HG03135 (cell line): Measurements from ENCODE around the gene LGALS3BP.
"Not testable (repeated sequence)": the region's sequence is repeated elsewhere in the genome, so short reads cannot be mapped to it uniquely, and the experiment has no call there.

Experiments used
- ATAC-seq: cut with Tn5 transposase; IDR thresholded peaks from one replicate; pipeline ENCODE4 v1.9.1; 2021; ENCODE audit warnings: mild to moderate bottlenecking, moderate library complexity; ENCODE audit not compliant: unreplicated experiment

The LGALS3BP gene

DNA sequence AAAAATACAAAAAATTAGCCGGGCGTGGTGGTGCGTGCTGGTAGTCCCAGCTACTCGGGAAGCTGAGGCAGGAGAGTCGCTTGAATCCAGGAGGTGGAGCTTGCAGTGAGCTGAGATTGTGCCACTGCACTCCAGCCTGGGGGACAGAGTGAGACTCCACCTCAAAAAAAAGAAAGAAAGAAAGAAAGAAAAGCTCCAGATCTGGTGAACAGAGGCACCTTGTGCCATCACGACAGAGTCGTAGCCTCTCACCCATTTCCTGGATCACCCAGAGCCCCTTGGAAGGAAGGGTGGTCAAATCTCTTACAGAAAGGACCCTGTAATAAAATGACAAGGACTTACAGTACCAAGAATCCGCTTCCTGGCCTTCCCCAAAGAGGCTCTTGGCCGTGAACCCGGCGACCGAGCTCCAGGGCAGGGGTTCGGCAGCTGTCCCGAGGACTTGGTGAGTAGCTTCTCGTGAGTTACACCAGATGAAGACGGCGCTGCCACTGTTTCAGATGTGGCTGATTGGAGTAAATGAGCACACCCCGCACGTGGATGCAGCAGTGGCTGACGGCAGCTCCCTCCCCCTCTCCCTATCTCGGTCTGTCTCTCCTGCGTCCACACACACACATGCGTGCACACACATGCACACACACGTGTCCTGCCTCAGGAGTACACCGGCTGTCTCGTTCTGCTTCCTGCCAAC, 13.5 kb downstream of the LGALS3BP start:
- no peak for ATAC-seq

- ATAC-seq: no peak
Observed at GRCh38 chr17:78965491-78965924, 14.2 kb downstream of the LGALS3BP start.

- no peak for ATAC-seq
Observed at GRCh38 chr17:78963378-78963777, 16.3 kb downstream of the LGALS3BP start.

- not testable (repeated sequence) for ATAC-seq
Observed at GRCh38 chr17:78962984-78963348, 16.8 kb downstream of the LGALS3BP start.

- ATAC-seq: no peak
Observed at GRCh38 chr17:78962345-78962983, 17.3 kb downstream of the LGALS3BP start.

GRCh38 chr17:78961571-78961970, 18.2 kb downstream of the LGALS3BP start:
- no peak for ATAC-seq

DNA sequence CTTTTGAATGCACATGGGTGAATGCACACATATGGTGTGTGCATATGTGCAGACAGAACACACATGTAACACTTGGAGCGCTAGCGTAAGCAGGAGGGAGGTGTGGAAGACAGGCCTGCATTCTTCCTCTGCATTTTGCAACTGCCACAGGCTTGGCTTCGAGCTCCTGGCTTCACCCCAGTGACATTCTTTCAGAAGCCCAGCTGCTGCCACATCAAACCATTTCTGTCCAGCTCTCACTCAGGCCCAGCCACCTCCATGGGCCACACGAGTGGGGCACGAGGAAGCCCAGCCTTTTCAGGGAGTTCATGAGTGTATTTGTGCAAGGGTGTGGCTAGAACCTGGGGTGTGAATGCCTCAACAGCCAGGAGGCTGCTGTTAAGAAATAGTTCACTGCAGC, 18.8 kb downstream of the LGALS3BP start:
- ATAC-seq: no peak

- ATAC-seq: no peak
Observed at GRCh38 chr17:78959803-78960202, 19.9 kb downstream of the LGALS3BP start.

DNA sequence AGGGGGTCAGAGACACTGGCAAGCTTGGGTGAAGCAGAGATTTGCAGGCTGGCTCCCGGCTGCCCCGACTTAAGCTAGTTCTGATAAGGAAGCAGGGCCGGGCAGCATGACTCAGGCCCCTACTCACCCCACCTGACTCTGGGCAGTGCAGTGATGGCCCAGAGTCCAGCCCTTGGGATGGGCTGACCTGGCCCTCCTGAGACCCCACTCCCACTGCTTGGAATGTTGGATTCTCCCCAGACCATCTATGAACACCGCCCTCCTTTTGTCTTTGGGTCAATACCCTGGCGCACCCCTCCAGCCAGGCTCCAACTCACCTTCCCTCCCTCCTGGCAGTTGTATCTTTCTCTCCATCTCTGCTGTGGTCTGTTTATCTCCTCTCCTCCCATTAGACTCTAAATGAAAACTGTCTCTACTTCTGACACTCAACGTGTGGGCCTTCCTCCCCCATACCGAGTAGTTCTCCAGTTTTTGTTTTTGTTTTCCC, 21.0 kb downstream of the LGALS3BP start:
- ATAC-seq: no peak

- ATAC-seq: no peak
Observed at GRCh38 chr17:78957128-78957527, 22.6 kb downstream of the LGALS3BP start.

GRCh38 chr17:78956254-78956653, 23.5 kb downstream of the LGALS3BP start:
- no peak for ATAC-seq

DNA sequence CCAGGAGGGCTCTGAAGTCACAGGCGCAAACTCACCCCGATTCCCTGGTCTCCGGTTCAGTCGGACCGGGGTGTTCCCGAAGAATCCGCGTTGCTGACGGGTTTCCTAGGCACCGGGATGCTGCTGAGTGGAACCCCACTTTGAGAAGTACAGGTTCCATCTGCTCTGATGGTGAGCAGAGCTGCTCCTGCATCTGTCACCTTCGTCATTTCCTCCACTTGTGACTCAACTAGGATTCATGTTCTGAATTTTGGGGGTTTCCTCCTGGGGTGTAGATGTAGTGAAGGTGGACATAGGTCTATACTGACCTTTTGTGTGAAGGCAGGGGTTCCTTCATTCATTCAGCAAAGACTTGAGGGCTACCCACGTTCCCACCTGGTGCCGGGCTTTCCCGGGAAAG, 25.0 kb downstream of the LGALS3BP start:
- ATAC-seq: no peak

DNA sequence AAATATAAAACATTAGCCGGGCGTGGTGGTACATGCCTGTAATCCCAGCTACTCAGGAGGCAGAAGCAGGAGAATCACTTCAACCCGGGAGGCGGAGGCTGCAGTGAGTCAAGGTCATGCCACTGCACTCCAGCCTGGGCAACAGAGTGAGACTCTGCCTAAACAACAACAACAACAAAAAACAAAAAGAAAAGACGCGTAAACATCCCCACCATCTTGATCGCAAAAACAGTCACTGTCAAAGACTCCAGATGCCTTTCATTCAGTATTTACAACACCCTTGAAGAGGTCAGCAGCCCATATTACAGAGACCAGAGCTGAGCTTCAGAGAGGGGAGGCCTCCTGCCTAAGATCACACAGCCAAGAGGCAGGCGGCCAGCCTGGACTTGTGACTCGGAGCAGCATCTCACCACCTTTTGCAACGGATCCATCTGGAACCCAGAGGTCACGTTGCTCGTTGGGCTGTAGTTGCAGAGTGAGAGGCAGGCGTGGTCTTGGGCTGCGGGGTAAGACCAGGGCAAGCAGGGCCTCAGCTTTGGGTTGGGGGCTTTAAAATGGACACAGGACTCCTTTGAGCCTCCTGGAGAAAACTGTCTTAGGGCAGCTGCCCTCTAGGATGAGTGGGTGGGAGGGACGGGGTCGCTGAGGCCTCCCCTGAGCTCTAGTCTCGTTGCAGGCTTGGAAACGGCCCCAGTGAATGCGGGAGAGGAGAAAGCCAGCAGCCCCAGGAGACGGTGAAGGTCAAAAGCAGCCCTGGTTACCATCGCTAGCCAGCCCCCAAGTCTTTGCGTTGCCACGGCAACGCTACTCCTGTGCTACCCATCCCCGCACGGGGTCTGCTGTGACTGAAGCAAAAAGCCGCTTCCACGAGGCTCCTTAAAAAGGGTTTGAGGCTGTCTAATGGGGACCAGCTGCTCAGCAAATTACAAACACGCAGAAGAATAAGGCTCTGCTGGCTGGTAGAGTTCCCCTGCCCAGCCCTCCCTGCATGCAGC, 26.1 kb downstream of the LGALS3BP start:
- no peak for ATAC-seq

GRCh38 chr17:78952706-78953105, 27.0 kb downstream of the LGALS3BP start:
- ATAC-seq: no peak

GRCh38 chr17:78951967-78952551, 27.7 kb downstream of the LGALS3BP start:
- ATAC-seq: no peak

DNA sequence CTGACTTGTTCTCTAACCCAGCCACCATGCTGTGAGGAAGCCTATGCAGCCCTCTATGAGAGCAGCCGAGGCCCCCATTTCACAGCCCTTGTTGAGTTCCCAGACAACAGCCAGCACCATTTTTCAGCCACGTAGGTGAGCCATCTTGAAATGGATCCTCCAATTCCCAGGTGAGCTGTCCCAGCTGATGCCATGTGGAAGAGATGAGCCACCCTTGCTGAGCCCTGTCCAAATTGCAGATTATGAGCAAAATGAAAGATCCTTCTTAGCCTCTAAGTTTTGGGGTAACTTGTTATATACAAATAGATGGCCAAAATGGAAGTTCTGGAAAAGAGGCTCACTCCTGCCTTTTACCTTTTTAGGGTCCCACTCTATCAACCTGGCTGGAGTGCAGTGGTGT, 28.9 kb downstream of the LGALS3BP start:
- no peak for ATAC-seq

DNA sequence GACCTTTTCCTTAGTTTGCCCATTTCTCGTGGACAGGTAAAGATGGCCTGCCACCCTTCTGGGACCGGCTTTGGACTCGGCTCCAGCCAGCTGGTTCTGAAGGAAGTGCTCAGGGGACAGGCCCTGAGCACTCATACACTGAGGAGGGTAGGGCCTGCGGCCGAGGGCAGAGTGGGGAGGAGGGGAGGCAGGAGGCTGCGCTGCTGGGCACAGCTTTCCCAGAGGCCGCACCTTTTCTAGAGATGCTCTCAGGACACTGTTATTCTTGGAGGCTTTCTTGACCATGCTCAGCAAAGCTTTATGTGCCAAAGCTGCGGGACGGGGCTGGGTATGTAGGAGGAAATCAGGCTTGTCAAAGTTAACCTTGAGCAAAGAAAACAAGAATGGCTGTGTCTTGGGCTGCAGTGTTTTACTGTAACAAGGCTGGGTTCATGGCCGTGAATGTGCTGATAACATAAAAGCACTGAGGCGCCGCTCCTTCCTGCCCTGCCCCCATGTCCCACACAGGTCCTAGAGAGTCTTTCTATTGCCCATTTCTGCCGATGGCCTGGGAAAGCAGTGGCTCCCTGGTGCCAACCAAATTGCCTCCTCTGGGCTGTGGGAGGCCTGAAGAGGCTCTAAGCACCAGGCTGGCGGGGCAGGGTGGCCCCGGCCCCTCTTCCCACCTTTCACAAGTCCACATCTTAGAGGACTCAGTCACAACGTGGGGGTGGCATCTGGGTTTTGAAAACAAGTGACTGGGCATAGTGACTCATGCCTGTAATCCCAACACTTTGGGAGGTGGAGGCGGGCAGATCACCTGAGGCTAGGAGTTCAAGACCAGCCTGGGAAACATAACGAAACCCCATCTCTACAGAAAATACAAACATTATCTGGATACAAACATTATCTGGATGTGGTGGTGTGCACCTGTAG, 32.2 kb downstream of the LGALS3BP start:
- no peak for ATAC-seq

DNA sequence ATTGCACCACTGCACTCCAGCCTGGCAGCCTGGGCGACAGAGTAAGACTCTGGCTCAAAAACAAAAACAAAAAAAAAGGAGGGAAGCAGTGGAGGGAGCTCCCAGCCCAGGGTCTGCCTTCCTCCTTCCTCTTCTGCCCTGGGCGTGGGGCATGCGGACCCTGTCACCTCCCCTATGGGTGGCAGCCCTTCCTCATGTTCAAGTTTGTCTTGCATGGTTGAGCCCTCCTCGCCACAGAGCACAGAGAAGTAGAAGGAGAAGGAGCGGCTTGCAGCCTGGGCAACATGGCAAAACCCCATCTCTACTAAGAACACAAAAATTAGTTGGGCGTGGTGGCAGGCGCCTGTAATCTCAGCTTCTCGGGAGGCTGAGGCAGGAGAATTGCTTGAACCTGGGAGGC, 33.1 kb downstream of the LGALS3BP start:
- no peak for ATAC-seq

GRCh38 chr17:78946131-78946530, 33.6 kb downstream of the LGALS3BP start:
- ATAC-seq: no peak

- ATAC-seq: not testable (repeated sequence)
Observed at GRCh38 chr17:78945455-78945854, 34.3 kb downstream of the LGALS3BP start.
